Sigmoid colon (tissue), 4 donors: ENCODE data around the gene ROS1.

ENCODE experiments used
- CTCF ChIP-seq, 4 experiments: fragments of 450-650 bp in 3 of 4; fragments of 200-600 bp in 1 of 4; IDR thresholded peaks; one replicate each; pipeline ENCODE4 v1.5.1; 2016 to 2019; ENCODE audit warnings: antibody characterized with exemption in 4 of 4, mild to moderate bottlenecking in 3 of 4, moderate library complexity in 2 of 4
- EP300 ChIP-seq, 4 donors: sonication (generic); formaldehyde crosslinking; IDR thresholded peaks; one replicate each; pipeline ENCODE4 v1.6.1; 2017; ENCODE audit warnings: antibody characterized with exemption in 4 of 4
- POLR2A ChIP-seq, 2 donors: fragments of 450-650 bp; IDR thresholded peaks; one replicate each; pipeline ENCODE4 v1.6.1; 2016; ENCODE audit warnings: antibody characterized with exemption in 2 of 2, mild to moderate bottlenecking in 2 of 2, moderate library complexity in 2 of 2
- POLR2AphosphoS5 ChIP-seq, 4 donors: sonication (generic); formaldehyde crosslinking; IDR thresholded peaks; one replicate each; pipeline ENCODE4 v1.6.1; 2017; ENCODE audit warnings: antibody characterized with exemption in 4 of 4

- no peak for TF ChIP-seq EP300 (IDR thresholded peaks at IDR 0.05)
- TF ChIP-seq CTCF (IDR thresholded peaks at IDR 0.05), result no peak
- no peak for TF ChIP-seq POLR2A (IDR thresholded peaks at IDR 0.05)
- TF ChIP-seq POLR2AphosphoS5 (IDR thresholded peaks at IDR 0.05), result no peak
Measured at GRCh38 chr6:117456998-117457397, 31.3 kb upstream of the ROS1 start.
